ENCODE measurements around the gene RNF133.

DNA sequence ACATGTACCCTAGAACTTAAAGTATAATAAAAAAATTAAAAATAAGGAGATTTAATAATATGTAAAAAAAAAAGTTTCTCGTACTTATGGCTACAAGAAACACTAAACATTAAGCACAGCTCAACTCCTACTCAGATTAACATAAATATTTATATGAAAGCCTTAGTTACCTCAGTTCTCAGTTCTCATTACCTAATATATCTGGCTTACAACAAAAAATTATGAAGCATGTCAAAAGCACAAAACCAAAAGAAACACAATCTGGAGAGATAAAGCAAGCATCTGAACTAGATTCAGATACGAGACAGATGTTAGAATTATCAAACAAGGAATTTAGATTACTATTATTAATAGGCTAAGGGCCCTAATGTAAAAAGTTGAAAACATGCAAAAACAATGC is 40.1 kb downstream of the RNF133 start:
- TF ChIP-seq, protein P1, sequence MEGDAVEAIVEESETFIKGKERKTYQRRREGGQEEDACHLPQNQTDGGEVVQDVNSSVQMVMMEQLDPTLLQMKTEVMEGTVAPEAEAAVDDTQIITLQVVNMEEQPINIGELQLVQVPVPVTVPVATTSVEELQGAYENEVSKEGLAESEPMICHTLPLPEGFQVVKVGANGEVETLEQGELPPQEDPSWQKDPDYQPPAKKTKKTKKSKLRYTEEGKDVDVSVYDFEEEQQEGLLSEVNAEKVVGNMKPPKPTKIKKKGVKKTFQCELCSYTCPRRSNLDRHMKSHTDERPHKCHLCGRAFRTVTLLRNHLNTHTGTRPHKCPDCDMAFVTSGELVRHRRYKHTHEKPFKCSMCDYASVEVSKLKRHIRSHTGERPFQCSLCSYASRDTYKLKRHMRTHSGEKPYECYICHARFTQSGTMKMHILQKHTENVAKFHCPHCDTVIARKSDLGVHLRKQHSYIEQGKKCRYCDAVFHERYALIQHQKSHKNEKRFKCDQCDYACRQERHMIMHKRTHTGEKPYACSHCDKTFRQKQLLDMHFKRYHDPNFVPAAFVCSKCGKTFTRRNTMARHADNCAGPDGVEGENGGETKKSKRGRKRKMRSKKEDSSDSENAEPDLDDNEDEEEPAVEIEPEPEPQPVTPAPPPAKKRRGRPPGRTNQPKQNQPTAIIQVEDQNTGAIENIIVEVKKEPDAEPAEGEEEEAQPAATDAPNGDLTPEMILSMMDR (IDR thresholded peaks at IDR 0.05) = no peak
- TF ChIP-seq POLR2A (IDR thresholded peaks at IDR 0.05) = no peak
